ENCODE data around the gene NIPA2. TPM values are rescaled to one million over a fixed set of nuclear protein-coding genes. Genes with fewer than 3 reads are reported as not detected.

NIPA2 gene
- polyA plus RNA-seq, 1 experiment: 64.6 TPM

DNA sequence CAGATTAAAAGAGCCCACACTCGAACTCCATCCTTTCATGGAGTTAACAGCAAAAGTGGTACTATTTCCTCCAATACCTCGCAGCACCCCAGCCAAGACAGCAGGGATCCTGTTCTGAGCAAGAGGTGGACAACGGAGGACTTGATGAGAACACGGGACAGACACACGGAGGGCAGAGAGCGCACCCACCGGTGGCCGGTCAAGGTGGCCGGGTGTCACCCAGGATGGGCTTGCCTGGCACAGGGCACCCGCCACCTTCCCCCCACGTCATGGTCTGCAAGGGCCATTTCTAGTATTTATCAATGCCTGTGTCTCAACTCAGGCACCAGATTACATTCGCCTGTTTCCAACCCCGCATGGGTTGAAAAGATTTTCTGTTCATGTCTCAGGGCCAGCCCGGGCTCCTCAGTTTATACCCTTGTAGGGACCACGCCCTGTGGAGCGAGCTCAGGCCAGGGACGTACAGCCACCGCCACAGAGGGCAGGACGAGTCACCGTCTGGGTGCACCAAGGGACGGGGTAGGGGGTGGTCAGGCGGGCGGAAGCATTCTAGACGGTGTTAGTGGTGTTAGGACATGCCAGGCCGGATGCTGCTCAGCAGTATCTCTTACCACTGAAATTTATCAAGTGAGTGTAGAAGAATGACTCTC is 77.5 kb downstream of the NIPA2 start:
- POLR2A ChIA-PET: no interaction called here
- Histone ChIP-seq H3K27ac (ENCODE audit: low read depth, low read length) (no peak overlapping the region), H3K27me3 (ENCODE audit: control insufficient read depth, insufficient read depth, low read length) (no peaks in the 10 kb centered on the region), H3K9me3 (ENCODE audit: control insufficient read depth, insufficient read depth, low read length) (peaks cover 9% of the 10 kb centered on the region; the same call in 1 of the 2 replicates), H3K4me3 (ENCODE audit: low read depth, low read length) (no peak overlapping the region)
- DNase-seq (ENCODE audit: low read depth, low spot score): no peak
- TF ChIP-seq, protein P1, sequence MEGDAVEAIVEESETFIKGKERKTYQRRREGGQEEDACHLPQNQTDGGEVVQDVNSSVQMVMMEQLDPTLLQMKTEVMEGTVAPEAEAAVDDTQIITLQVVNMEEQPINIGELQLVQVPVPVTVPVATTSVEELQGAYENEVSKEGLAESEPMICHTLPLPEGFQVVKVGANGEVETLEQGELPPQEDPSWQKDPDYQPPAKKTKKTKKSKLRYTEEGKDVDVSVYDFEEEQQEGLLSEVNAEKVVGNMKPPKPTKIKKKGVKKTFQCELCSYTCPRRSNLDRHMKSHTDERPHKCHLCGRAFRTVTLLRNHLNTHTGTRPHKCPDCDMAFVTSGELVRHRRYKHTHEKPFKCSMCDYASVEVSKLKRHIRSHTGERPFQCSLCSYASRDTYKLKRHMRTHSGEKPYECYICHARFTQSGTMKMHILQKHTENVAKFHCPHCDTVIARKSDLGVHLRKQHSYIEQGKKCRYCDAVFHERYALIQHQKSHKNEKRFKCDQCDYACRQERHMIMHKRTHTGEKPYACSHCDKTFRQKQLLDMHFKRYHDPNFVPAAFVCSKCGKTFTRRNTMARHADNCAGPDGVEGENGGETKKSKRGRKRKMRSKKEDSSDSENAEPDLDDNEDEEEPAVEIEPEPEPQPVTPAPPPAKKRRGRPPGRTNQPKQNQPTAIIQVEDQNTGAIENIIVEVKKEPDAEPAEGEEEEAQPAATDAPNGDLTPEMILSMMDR (IDR thresholded peaks at IDR 0.05; ENCODE audit: low read depth, low read length): no peak
- CTCF ChIA-PET: interaction anchor here (1.4 kb wide), 1 partner anchor 9 kb away, joined by 3 read pairs; no protein-coding TSS in a partner anchor

DNA sequence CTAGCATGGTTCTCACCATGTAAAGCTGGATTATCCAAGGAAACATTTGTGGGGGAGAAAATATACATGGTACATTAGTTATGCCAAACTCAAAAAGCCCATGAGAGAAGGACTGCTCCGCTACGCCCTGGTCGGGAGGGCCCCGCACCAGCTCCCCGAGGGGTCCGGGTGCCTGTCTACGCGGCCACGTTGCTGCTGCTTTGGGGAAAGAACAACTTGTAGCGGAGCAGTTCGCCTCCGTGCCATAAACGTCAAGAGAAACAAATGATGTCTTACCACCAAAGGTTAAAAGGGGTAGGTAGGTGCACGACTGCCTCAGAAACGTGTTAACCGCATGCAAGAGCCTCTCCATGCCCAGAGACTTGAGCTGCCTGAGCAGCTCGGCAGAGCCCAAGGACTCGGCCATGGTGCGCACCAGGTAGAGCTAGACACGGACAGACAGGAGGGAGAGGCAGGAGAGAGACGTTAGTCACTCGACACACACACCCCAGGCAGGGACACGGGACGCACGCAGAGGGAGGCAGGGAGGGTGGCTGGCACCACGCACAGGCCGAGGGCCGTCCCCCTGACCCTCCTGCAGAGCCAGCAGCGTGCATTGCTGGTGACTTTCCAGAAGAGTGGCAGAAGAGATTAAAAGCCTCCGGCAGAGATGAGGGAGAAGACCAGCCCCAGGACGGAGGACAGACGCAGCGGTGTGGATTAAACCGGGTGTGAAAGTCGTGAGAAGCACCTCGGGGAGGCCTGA is 78.3 kb downstream of the NIPA2 start:
- TF ChIP-seq, protein P1 (IDR thresholded peaks at IDR 0.05; ENCODE audit: low read depth, low read length): no peak
- H3K4me3 ChIP-seq (ENCODE audit: low read depth, low read length): no peak overlapping the region
- DNase-seq (ENCODE audit: low read depth, low spot score): no peak
- H3K27me3 ChIP-seq (ENCODE audit: control insufficient read depth, insufficient read depth, low read length): no peaks in the 10 kb centered on the region
- no peak overlapping the region for H3K27ac ChIP-seq (ENCODE audit: low read depth, low read length)
- POLR2A ChIA-PET: no interaction called here
- CTCF ChIA-PET: no interaction called here
- peaks cover 9% of the 10 kb centered on the region; the same call in 1 of the 2 replicates for H3K9me3 ChIP-seq (ENCODE audit: control insufficient read depth, insufficient read depth, low read length)

DNA sequence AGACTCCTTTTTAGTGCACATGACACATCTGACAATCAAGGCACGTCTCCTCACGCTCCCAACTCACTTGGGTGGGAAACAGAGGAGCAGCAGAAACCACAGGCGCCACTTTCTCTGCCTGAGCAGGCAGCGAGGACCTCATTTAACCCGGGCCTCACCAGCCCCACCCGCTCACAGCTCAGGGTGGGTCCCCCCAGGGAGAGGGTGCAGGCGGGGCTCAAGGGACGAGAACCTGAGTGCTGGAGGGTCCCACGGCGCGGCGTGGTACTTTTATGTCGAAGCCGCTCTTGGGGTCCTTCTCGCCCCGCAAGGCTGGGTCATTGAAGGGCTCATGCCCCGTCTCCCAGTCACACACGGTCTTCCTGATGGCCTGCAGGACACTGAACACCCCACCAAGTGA is 79.1 kb downstream of the NIPA2 start:
- H3K27me3 ChIP-seq (ENCODE audit: control insufficient read depth, insufficient read depth, low read length): no peaks in the 10 kb centered on the region
- CTCF ChIA-PET: no interaction called here
- H3K9me3 ChIP-seq (ENCODE audit: control insufficient read depth, insufficient read depth, low read length): peaks cover 9% of the 10 kb centered on the region; the same call in 1 of the 2 replicates
- TF ChIP-seq, protein P1 (IDR thresholded peaks at IDR 0.05; ENCODE audit: low read depth, low read length): no peak
- no peak for DNase-seq (ENCODE audit: low read depth, low spot score)
- POLR2A ChIA-PET: no interaction called here
- H3K27ac ChIP-seq (ENCODE audit: low read depth, low read length): no peak overlapping the region
- no peak overlapping the region for H3K4me3 ChIP-seq (ENCODE audit: low read depth, low read length)

Other genes starting within 250 kb of the NIPA2 start
- gene NIPA1, start 52.0 kb upstream of the NIPA2 start, polyA plus RNA-seq (2011; rRNA removed): 7.5 and 8.2 TPM in 2 replicates
- 70.9 and 78.4 TPM in 2 replicates for gene CYFIP1, start 141.7 kb downstream of the NIPA2 start, polyA plus RNA-seq (2011; rRNA removed)
- gene TUBGCP5, start 200.9 kb downstream of the NIPA2 start, polyA plus RNA-seq (2011; rRNA removed): 11.4 and 15.7 TPM in 2 replicates

Measured in AG04450 (cell line).